H1 (cell line): ENCODE results near the gene CCDC47. TPM values are rescaled to one million over a fixed set of nuclear protein-coding genes. Genes with fewer than 3 reads are reported as not detected.

Experiments used
- CTCF ChIA-PET: fragments of 300-600 bp; sonication (Branson Sonifier 250); formaldehyde crosslinking; loops from one replicate; lab custom pipeline; 2021; ENCODE audit not compliant: partially characterized antibody; lab: Charles Lee
- POLR2A ChIA-PET: fragments of 300-600 bp; sonication (Branson Sonifier 250); formaldehyde crosslinking; loops from one replicate; lab custom pipeline; 2021; ENCODE audit warnings: inconsistent platforms; ENCODE audit not compliant: partially characterized antibody; lab: Charles Lee
- DNase-seq, 2 experiments: peaks; one replicate each; pipeline versions ENCODE4 v3.0.0 to v3.0.0-alpha.2; 2010 to 2022; ENCODE audit warnings: low spot score in 2 of 2, low read depth in 1 of 2, mixed read lengths in 1 of 2
- FAIRE-seq: peaks from 2 replicates; lab custom pipeline; 2011; peaks lifted over from hg19 to GRCh38; lab: Jason Lieb, UNC
- H2AFZ ChIP-seq: 2 replicates; pipeline ENCODE4 v1.8.1; 2012; ENCODE audit warnings: low read length, inconsistent platforms
- H2AK5ac ChIP-seq: 2 replicates; pipeline ENCODE4 v1.6.1; 2013; ENCODE audit warnings: low read depth, low read length
- H2BK120ac ChIP-seq: replicated peaks from 2 replicates; pipeline ENCODE3; 2013; ENCODE audit warnings: low read depth, low read length, inconsistent platforms
- H2BK12ac ChIP-seq: 2 replicates; pipeline ENCODE4 v1.6.1; 2013; ENCODE audit warnings: low read depth, low read length
- H2BK15ac ChIP-seq: 2 replicates; pipeline ENCODE4 v1.6.1; 2013; ENCODE audit warnings: low read length
- H2BK20ac ChIP-seq: 2 replicates; pipeline ENCODE4 v1.6.1; 2013; ENCODE audit warnings: low read length
- H2BK5ac ChIP-seq: 2 replicates; pipeline ENCODE4 v1.6.1; 2013; ENCODE audit warnings: low read depth, low read length
- H3K14ac ChIP-seq: 2 replicates; pipeline ENCODE4 v1.6.1; 2013; ENCODE audit warnings: inconsistent platforms; ENCODE audit not compliant: insufficient read length
- H3K18ac ChIP-seq: 2 replicates; pipeline ENCODE4 v1.6.1; 2013; ENCODE audit warnings: low read length; ENCODE audit errors: extremely low read depth
- H3K23ac ChIP-seq: 2 replicates; pipeline ENCODE4 v1.6.1; 2013; ENCODE audit warnings: inconsistent platforms; ENCODE audit not compliant: insufficient read length
- H3K23me2 ChIP-seq: 2 replicates; pipeline ENCODE4 v1.6.1; 2013; ENCODE audit warnings: low read depth, low read length
- H3K27ac ChIP-seq: 2 replicates; pipeline ENCODE4 v1.6.1; 2011; ENCODE audit warnings: low read depth, low read length, inconsistent platforms
- H3K27me3 ChIP-seq, 4 experiments: replicated peaks in 1 of 4; 1 replicate in 1 of 4; 2 replicates in 3 of 4; pipeline versions ENCODE4 v1.6.1 to v1.8.1; 2011 to 2013; ENCODE audit warnings: low read length in 3 of 4, mild to moderate bottlenecking in 3 of 4, inconsistent platforms in 2 of 4, mixed read lengths in 2 of 4, moderate library complexity in 1 of 4; ENCODE audit not compliant: control insufficient read depth in 3 of 4, insufficient read depth in 3 of 4; ENCODE audit errors: extremely low read depth in 1 of 4
- H3K36me3 ChIP-seq, 4 experiments: 2 replicates each; pipeline versions ENCODE4 v1.6.1 to v1.8.1; 2011 to 2013; ENCODE audit warnings: mild to moderate bottlenecking in 4 of 4, low read length in 3 of 4, moderate library complexity in 2 of 4, control low read depth in 1 of 4, inconsistent platforms in 1 of 4; ENCODE audit not compliant: insufficient read depth in 4 of 4, control insufficient read depth in 2 of 4
- H3K4ac ChIP-seq: replicated peaks from 2 replicates; pipeline ENCODE3; 2013; ENCODE audit warnings: low read length, low read depth, mixed read lengths, inconsistent platforms; ENCODE audit not compliant: insufficient read length
- H3K4me1 ChIP-seq, 4 experiments: replicated peaks in 1 of 4; 1 replicate in 1 of 4; 2 replicates in 3 of 4; pipeline versions ENCODE4 v1.6.1 to v1.8.1; 2011 to 2013; ENCODE audit warnings: low read length in 3 of 4, inconsistent platforms in 2 of 4, mixed read lengths in 1 of 4; ENCODE audit not compliant: insufficient read depth in 4 of 4, control insufficient read depth in 3 of 4
- H3K4me2 ChIP-seq, 2 experiments: 2 replicates each; pipeline versions ENCODE4 v1.6.1 to v1.8.1; 2011 to 2013; ENCODE audit warnings: low read depth in 2 of 2, low read length in 2 of 2, control low read depth in 1 of 2, inconsistent platforms in 1 of 2, mild to moderate bottlenecking in 1 of 2; ENCODE audit not compliant: insufficient read depth in 1 of 2
- H3K4me3 ChIP-seq, 4 experiments: fragments of 200-600, 300-600 bp in 1 of 4; sonication (generic), shearing (Covaris generic), sonication (Bioruptor Twin) in 1 of 4; 2 replicates each; pipeline versions ENCODE4 v1.5.1 to v1.8.1; 2011 to 2016; ENCODE audit warnings: low read length in 4 of 4, low read depth in 3 of 4, control low read depth in 2 of 4, inconsistent platforms in 2 of 4, mild to moderate bottlenecking in 2 of 4, mixed read lengths in 1 of 4, moderate library complexity in 1 of 4; ENCODE audit not compliant: insufficient read depth in 2 of 4; ENCODE audit errors: extremely low read depth in 1 of 4
- H3K56ac ChIP-seq: replicated peaks from 2 replicates; pipeline ENCODE3; 2013; ENCODE audit warnings: low read depth, mild to moderate bottlenecking, mixed read lengths, low read length, inconsistent platforms; ENCODE audit not compliant: insufficient read length
- H3K79me1 ChIP-seq: 2 replicates; pipeline ENCODE4 v1.6.1; 2013; ENCODE audit warnings: low read depth, low read length, control low read depth
- H3K79me2 ChIP-seq, 2 experiments: 2 replicates each; pipeline versions ENCODE4 v1.6.1 to v1.8.1; 2012 to 2013; ENCODE audit warnings: low read length in 2 of 2, mild to moderate bottlenecking in 2 of 2, inconsistent platforms in 1 of 2; ENCODE audit not compliant: insufficient read depth in 2 of 2, control insufficient read depth in 1 of 2
- H3K9ac ChIP-seq, 4 experiments: replicated peaks in 1 of 4; 1 replicate in 1 of 4; 2 replicates in 3 of 4; pipeline versions ENCODE4 v1.6.1 to v1.8.1; 2011 to 2013; ENCODE audit warnings: low read depth in 3 of 4, low read length in 3 of 4, control low read depth in 2 of 4, mild to moderate bottlenecking in 2 of 4, moderate library complexity in 2 of 4, inconsistent platforms in 1 of 4; ENCODE audit errors: extremely low read depth in 1 of 4
- H3K9me3 ChIP-seq, 2 experiments: 2 replicates each; pipeline versions ENCODE4 v1.6.1 to v1.8.1; 2012 to 2013; ENCODE audit warnings: mild to moderate bottlenecking in 2 of 2, moderate library complexity in 2 of 2, control low read depth in 1 of 2, inconsistent platforms in 1 of 2, low read depth in 1 of 2, low read length in 1 of 2, mixed read lengths in 1 of 2; ENCODE audit not compliant: insufficient read depth in 2 of 2
- H4K20me1 ChIP-seq, 2 experiments: replicated peaks in 1 of 2; 2 replicates each; pipeline versions ENCODE3 to v1.8.1; 2011 to 2013; ENCODE audit warnings: inconsistent platforms in 2 of 2, low read length in 2 of 2, mild to moderate bottlenecking in 1 of 2; ENCODE audit not compliant: insufficient read depth in 2 of 2, control insufficient read depth in 1 of 2
- H4K5ac ChIP-seq: 2 replicates; pipeline ENCODE4 v1.6.1; 2013; ENCODE audit warnings: low read length, low read depth, mixed read lengths, inconsistent platforms; ENCODE audit not compliant: insufficient read length
- H4K8ac ChIP-seq: 2 replicates; pipeline ENCODE4 v1.8.0; 2013; ENCODE audit warnings: mild to moderate bottlenecking, moderate library complexity, low read length, inconsistent platforms; ENCODE audit not compliant: insufficient read depth; ENCODE audit errors: extremely low read depth
- H4K91ac ChIP-seq: replicated peaks from 2 replicates; pipeline ENCODE3; 2013; ENCODE audit warnings: low read length, mixed read lengths, inconsistent platforms; ENCODE audit not compliant: insufficient read length
- CBX8 ChIP-seq: fragments of 300-800, 300-1000 bp; sonication (generic); IDR thresholded peaks from 2 replicates; pipeline ENCODE4 v1.7.1; 2016; ENCODE audit warnings: low read depth, low read length, borderline replicate concordance
- CHD2 ChIP-seq: IDR thresholded peaks from 2 replicates; pipeline ENCODE4 v1.6.1; 2012; ENCODE audit warnings: low read length, improper control_type of control experiment
- POLR2A ChIP-seq, 2 experiments: IDR thresholded peaks; 1 replicate in 1 of 2; 2 replicates in 1 of 2; pipeline ENCODE4 v1.6.1; 2011; ENCODE audit warnings: low read depth in 2 of 2, low read length in 2 of 2, mild to moderate bottlenecking in 2 of 2; ENCODE audit errors: control extremely low read depth in 1 of 2
- WGBS, 2 experiments: shearing (Covaris generic) in 1 of 2; methylation state at CpG; one replicate each; pipeline versions ENCODE4 v1.1.6 to v1.1.7; 2013 to 2015; ENCODE audit warnings: low lambda C conversion rate in 2 of 2, mixed read lengths in 2 of 2, inconsistent platforms in 1 of 2, low coverage in 1 of 2, missing lambda C conversion rate in 1 of 2; ENCODE audit not compliant: insufficient replicate concordance in 2 of 2, insufficient coverage in 1 of 2, insufficient read length in 1 of 2; ENCODE audit errors: extremely low coverage in 1 of 2, missing lambda C conversion rate in 1 of 2; 5-methylcytosine and 5-hydroxymethylcytosine counted together
- polyA plus RNA-seq, 7 experiments: library from polyadenylated mRNA; depleted of rRNA in 3 of 7; stranded (reverse) in 5 of 7; unstranded in 2 of 7; fragments of >200 nt in 5 of 7; fragments of 200-250 nt in 2 of 7; gene quantifications; 1 replicate in 5 of 7; 2 replicates in 1 of 7; 4 replicates in 1 of 7; pipeline versions ENCODE4 v1.2.1 to v1.2.3, GENCODE V29; 2011 to 2013; ENCODE audit warnings: missing spikeins in 2 of 7, mixed read lengths in 2 of 7
- total RNA-seq: library from RNA; stranded (reverse); fragmentation: NEBNext Ultra II Directional; extraction: Animal tissue kit (Norgen Biotek cat#: 25700); gene quantifications from 2 replicates; pipeline ENCODE4 v1.2.1, GENCODE V29; 2021
- TF ChIP-seq, protein P1 (sequence below), 3 experiments: IDR thresholded peaks; 1 replicate in 2 of 3; 2 replicates in 1 of 3; pipeline versions ENCODE4 v1.5.1 to v1.6.1; 2011; ENCODE audit warnings: low read length in 3 of 3, mild to moderate bottlenecking in 3 of 3, inconsistent platforms in 2 of 3, low read depth in 1 of 3, moderate library complexity in 1 of 3; ENCODE audit not compliant: insufficient read depth in 1 of 3; ENCODE audit errors: control extremely low read depth in 1 of 3

Gene CCDC47
- total and polyA plus RNA-seq, 2 of the 8 experiments (the other 6 are each of a cell fraction or from before 2014, with no cell fraction given) = 21.2 to 83.1 TPM

DNA sequence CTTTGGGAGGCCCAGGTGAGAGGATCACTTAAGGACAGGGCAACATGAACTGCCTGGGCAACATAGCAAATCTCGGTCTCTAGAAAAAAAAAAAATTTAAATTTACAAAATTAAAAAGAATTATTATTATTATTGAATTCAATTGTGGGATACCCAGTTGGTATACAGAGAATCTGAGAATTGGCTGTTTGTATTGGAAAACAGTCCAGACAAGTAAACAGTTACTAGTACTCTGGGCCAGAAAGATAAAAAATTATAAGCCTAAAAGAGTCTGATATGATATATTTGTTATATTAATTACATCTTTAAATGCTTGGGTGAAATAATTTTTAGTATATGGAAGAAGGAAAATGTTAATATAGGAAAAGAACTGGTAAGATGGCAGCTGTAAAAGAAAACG is 15.0 kb downstream of the CCDC47 start:
- Histone ChIP-seq H3K18ac (no peak overlapping the region), H2AK5ac (no peak overlapping the region), H4K91ac (no peak overlapping the region), H3K27ac (no peak overlapping the region), H4K5ac (no peak overlapping the region), H3K14ac (no peak overlapping the region), H3K4me2 (no peak overlapping the region), H3K36me3 (peaks cover 16 to 71% (median 46%) of the 10 kb centered on the region in 4 experiments), H3K23me2 (no peaks in the 10 kb centered on the region), H3K56ac (no peak overlapping the region), H3K4ac (no peak overlapping the region), H3K23ac (no peak overlapping the region), H2BK5ac (no peak overlapping the region), H3K27me3 (no peaks in the 10 kb centered on the region), H3K79me1 (no peaks in the 10 kb centered on the region), H3K79me2 (no peaks in the 10 kb centered on the region), H2BK12ac (no peak overlapping the region), H4K8ac (no peak overlapping the region), H2BK15ac (no peak overlapping the region), H3K9ac (no peak overlapping the region), H2BK120ac (no peak overlapping the region), H4K20me1 (peaks cover 0 to 2% of the 10 kb centered on the region in 2 experiments), H3K4me1 (no peaks in the 10 kb centered on the region), H2BK20ac (no peak overlapping the region), H2AFZ (no peak overlapping the region), H3K4me3 (no peak overlapping the region), H3K9me3 (no peaks in the 10 kb centered on the region)
- no peak for DNase-seq
- CTCF ChIA-PET = no interaction called here
- POLR2A ChIA-PET = interaction anchor here (0.8 kb wide), 1 partner anchor 13 kb away, joined by 3 read pairs; no protein-coding TSS in a partner anchor
- FAIRE-seq = no peak
- WGBS, 2 experiments = 82% methylated on average over 2 of the region's 2 CpGs; no CpG with 5 or more reads in 1 of the 2 experiments
- TF ChIP-seq POLR2A (IDR thresholded peaks at IDR 0.05; ENCODE audit: control extremely low read depth in 1 of 2, low read depth in 2 of 2, low read length in 2 of 2) (no peak), CHD2 (no peak), CBX8 (no peak)
- TF ChIP-seq, protein P1, sequence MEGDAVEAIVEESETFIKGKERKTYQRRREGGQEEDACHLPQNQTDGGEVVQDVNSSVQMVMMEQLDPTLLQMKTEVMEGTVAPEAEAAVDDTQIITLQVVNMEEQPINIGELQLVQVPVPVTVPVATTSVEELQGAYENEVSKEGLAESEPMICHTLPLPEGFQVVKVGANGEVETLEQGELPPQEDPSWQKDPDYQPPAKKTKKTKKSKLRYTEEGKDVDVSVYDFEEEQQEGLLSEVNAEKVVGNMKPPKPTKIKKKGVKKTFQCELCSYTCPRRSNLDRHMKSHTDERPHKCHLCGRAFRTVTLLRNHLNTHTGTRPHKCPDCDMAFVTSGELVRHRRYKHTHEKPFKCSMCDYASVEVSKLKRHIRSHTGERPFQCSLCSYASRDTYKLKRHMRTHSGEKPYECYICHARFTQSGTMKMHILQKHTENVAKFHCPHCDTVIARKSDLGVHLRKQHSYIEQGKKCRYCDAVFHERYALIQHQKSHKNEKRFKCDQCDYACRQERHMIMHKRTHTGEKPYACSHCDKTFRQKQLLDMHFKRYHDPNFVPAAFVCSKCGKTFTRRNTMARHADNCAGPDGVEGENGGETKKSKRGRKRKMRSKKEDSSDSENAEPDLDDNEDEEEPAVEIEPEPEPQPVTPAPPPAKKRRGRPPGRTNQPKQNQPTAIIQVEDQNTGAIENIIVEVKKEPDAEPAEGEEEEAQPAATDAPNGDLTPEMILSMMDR (IDR thresholded peaks at IDR 0.05; ENCODE audit: control extremely low read depth in 1 of 3, insufficient read depth in 1 of 3, low read depth in 1 of 3, low read length in 3 of 3) = no peak
